ENCODE data around the gene ARID5B.
"Not testable (repeated sequence)": the region's sequence is repeated elsewhere in the genome, so short reads cannot be mapped to it uniquely, and the experiment has no call there.

Gene ARID5B

GRCh38 chr10:61965703-61966395 is 64.3 kb downstream of the ARID5B start:
- DNase-seq, result peak; percentile 74

DNA sequence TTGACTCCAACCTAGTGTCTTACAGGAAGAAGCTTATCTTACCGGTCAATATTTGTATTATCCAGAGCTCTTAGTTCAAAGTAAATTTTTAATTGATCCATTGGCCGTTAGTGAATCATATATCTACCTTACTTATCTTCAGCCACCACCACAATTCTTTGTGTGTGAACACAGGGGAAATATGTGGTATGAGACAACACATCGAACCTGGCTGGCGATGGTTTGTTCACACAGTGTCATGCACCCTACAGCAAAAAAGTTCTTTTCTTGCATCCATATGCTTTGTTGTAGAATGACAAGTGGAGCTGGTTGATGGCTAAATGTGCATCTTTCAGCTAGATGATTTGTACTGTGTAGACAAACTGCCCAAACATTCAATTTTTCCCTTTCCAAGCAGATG is 65.8 kb downstream of the ARID5B start:
- no peak for DNase-seq

DNA sequence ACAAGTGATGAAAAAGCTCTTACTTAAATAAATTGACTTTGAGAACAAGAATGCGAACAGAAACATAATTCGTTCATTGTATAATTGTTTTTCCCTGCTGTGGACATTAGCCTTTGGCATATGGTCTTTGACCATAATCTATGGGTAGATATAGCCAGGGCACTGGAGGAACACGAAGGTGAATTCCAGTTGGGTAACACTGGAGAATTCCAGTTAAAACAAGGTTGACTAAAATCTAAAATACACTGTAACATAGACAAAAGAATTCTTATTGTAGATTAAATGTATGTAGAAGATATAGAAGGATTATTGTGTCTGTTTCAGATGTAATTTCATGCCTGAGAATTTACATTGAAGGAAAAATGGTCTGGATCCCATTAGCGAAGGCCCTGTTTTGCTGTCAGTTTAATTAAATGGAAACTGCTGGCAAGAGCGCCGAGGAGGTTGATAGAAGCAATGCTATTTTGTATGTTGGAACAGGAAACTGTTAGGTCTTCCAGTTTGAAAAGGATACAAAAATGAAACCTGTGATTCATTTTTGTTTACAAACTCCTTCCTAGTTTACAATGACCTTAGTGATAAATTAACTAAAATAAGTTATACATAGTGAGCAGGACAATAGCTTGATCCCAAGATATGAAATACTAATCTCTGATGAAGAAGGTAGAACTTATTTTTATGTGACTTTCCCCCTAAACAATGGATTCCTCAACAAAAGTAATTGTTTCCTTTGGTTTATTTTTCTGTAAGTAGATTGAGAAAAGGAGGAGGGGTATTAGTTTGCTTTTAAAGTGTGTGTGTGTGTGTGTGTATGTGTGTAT is 68.9 kb downstream of the ARID5B start:
- DNase-seq, result no peak

DNA sequence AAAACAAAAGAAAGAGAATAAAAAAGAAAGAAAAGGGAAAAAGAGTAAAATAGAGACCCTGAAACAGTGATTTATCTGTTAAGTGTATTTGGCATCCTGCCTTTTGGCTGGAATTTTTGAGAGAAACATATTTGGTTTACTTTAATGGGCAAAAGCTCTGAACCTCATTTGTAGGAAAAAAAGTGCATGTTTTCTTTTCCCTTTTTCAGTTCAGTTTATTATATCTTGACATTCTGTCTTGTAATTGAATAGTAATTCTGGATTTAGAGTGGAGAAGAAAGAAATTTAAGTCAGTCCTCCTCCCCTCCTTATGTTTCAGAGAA is 69.5 kb downstream of the ARID5B start:
- DNase-seq, result no peak

DNA sequence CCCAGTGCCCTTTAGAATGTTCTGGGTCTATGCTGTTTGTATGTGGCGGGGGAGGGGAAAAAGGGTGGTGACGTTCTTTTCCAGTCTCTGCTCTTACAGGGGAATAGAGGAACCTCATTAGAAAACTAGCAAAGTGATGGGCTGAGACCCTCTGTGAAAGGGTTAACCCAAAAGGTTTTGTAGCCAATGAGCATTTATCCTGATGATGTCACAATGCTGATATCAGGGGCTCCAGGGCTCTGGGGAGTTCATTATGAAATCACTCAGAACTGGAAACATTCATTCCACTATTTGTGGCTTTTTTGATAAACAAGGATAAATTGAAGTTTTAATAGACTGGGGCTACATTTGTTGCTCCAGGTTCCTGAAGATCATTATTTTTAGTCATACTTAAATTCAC is 71.7 kb downstream of the ARID5B start:
- no peak for DNase-seq

- DNase-seq, result no peak
These were observed 72.4 kb downstream of the ARID5B start for GRCh38 chr10:61973906-61974305.

DNA sequence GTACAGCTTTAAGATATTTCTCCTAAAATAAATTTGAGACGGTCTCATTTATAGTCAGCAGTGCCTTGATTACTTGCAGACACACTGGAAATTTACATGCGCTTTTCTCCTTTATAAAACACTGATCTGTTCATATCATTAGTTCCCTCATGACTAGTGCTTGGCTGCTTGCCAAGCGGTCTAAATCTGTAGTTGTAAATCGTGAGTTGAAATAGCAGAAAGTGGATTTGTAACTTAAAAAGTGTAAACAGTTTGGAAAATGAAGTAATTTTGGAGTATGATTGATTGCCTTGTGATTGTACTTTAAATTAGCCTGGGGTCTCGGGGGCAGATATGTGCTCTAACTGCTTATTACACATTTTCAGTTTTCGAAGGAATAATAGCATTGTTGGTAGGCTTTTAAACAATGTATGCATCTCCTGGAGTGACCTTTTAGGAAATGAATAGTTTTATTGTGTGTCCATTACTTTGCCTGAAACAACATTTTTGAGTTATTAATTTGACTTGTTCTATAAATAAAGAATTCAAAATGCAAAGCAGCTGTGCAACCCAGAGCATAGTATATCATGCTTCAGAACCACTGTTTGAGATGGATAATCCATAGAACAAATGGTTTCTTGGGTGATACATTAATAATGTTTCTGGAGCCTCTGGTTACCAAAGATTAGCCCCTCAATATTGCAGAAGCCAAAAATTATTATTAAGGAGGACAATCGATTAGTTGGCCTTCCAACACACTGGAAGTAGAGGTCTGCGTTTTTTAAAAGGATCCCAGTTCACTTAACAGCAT is 73.3 kb downstream of the ARID5B start:
- peak; percentile 34 for DNase-seq

DNA sequence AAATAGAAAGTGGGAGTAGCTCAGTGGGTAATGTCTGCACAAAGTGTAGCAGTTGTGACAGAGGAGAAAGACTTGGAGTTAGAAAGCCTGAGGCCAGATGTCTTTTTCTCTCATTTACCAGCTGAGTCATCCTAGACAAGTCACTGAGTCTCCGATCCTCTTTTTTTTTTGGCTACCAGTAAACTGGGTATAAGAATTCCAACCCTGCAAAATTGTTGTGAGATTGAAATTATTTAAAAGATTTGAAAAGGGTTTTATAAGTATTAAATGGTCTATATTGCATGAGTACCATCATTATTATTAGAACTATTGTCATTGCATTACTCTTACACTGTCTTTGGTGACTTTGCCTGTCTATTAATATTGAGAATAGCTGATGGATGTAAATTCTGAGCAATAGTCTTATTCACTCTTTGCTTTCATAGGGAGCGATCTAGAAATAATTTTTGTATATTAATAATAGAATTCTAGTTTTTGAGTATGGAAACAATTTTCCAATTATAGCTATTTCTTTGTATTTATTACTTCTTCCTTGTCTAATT is 74.0 kb downstream of the ARID5B start:
- DNase-seq, result peak; percentile 85

- DNase-seq, result not testable (repeated sequence)
These were observed 75.6 kb downstream of the ARID5B start for GRCh38 chr10:61976951-61977721.

DNA sequence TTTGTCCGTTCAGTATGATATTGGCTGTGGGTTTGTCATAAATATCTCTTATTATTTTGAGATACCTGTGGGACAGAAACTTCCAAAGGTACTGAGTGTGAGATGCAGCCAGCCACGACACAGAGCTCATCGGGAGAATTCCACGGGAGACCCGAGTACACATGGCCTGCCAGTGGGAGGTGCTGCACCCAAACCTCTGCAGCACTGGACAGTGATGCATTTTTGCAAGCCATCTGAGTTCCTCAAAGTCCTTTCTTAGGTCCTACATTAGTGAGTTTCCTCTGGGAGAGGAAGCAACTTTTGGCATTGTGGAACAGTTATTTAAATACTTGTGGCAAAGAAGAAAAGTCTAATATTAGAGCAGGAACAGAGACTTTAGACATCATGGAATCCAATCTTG is 77.5 kb downstream of the ARID5B start:
- DNase-seq, result peak; percentile 62

- DNase-seq, result no peak
These were observed 80.0 kb downstream of the ARID5B start for GRCh38 chr10:61981460-61981859.

- no peak for DNase-seq
These were observed 81.8 kb downstream of the ARID5B start for GRCh38 chr10:61983255-61983654.

DNA sequence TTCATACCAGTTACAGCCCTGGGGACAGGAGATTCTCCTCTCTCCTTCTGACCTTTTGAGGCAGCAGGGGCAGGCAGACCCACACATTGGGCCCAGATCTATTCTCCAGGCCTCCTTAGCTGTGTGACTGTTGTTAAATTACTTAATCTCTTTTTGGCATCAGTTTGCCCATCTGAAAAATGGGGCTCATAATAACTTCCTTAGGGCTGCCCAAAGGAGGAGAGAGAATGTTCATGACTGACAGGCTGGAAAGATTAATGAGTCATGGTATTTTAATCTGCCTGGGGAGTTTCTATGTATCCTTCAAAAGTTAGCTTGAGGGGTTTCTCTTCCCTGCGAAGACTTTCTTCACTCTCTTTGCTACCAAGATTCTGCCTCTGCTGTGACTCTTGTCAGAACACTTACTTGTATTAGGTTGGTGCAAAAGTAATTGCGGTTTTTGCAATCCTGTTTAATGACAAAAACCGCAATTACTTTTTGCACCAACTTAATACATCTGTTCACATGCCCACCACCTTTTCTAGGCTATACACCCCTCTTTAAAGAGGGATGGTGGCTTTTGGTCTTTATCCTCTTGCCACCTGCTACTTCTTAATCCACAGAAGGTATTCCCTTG is 83.4 kb downstream of the ARID5B start:
- no peak for DNase-seq

- DNase-seq, result no peak
These were observed 84.2 kb downstream of the ARID5B start for GRCh38 chr10:61985715-61986114.

GRCh38 chr10:61986382-61986781 is 84.9 kb downstream of the ARID5B start:
- no peak for DNase-seq

DNA sequence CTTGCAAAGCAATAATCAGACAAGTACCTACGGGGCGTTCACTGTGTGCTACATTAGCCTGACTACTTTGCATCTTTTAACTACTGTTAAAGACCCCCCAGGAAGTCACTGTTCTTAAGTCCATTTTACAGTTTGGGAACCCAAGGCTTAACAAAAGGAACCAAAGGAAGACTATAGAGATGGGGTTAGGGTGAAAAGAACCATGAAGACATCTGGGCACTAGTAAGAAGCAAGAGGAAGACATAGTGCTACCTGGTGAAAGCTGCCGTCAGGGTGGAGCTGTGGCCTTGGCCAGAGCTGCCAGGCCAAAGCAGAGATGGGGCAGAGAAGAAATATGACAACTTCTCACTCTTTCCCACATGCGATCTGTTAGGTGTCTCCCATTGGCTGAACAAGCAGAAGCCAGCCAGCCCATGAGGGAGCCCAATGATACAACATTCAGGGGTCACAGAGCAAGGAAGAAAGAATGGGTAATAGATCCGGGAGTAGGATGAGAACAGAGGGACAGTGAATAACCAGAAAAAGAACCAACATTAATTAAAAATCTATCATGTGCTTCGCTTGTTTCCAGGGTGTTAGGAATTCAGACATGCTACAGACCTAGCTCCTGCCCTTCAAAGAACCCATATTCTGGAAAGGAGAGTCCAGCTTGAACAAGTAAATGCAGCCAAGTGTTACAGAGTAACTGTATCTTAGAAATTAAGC is 85.4 kb downstream of the ARID5B start:
- no peak for DNase-seq

GRCh38 chr10:61987537-61987936 is 86.0 kb downstream of the ARID5B start:
- no peak for DNase-seq

- peak; percentile 92 for DNase-seq
These were observed 86.5 kb downstream of the ARID5B start for GRCh38 chr10:61987951-61988379.

DNA sequence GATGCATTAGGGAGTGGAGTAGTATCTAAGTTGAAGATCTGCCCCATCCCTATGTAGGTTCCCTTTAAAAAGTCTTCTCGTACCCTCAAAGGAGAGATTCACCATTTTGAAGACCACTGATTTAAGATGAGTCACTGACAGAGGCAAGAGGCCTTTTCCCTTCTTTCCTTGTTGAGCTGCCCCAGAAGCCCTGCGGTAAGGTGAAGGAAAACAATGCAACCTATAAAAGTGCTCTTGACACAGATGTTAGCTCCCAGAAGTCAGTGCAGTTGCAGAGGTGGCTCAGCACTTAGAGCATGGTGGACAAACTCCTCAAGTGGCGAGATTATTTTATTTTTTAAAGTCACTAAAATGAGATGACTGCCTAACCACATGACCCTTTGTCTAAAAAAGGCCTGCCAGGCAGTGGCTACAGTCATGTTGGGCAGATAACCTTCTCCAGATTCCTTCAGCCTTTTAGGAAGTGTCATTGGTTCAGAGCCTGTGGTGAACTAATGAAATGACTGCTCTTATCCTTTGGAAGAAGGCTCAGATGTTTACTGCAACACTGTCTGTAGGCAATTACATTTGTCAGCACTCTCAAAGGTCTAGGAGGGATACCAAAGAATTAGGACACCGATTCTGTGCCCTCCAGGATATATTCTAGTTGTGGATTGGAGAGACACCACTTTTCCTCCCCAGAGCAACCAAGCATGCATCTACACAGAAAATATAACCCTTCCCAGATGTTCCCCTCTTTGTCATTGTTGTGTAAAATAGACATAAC is 88.7 kb downstream of the ARID5B start:
- DNase-seq, result peak; percentile 29

GRCh38 chr10:61990761-61991135 is 89.2 kb downstream of the ARID5B start:
- DNase-seq, result no peak

- DNase-seq, result peak; percentile 85
These were observed 89.7 kb downstream of the ARID5B start for GRCh38 chr10:61991166-61991565.

Data from inflammatory macrophage treated with lipopolysaccharide for 4 hours (primary cell).